ENCODE measurements around the gene GTPBP4. TPM values are rescaled to one million over a fixed set of nuclear protein-coding genes. Genes with fewer than 3 reads are reported as not detected.

GTPBP4 gene
- total and polyA plus RNA-seq, 11 donors, result 13.3 to 52.0 (median 28.8) TPM

- TF ChIP-seq CTCF (IDR thresholded peaks at IDR 0.05) (no peak), POLR2A (IDR thresholded peaks at IDR 0.05) (no peak)
- WGBS, 4 donors, result 24 to 45% (median 34%) methylated on average over 5 of the region's 5 CpGs
- intact Hi-C loops (cut with DNase I), result loop anchor here in 2 of 10 donors (5.0 kb wide), 2 partner anchors 63 to 118 kb away; partner anchors contain the start of genes GTPBP4 (in 1 of the 2) and LARP4B (in 1 of the 2)
Measured at GRCh38 chr10:1050145-1050544, 61.9 kb downstream of the GTPBP4 start.

GRCh38 chr10:1050554-1050953 lies 62.3 kb downstream of the GTPBP4 start:
- Histone ChIP-seq H3K9me3 (no peaks in the 10 kb centered on the region), H3K4me1 (peaks cover 0 to 55% (median 37%) of the 10 kb centered on the region in 12 donors), H3K27me3 (no peaks in the 10 kb centered on the region), H3K27ac (peak overlapping the region in 6 of 12 donors; percentile 96 to 100 (median 98)), H3K4me3 (peak overlapping the region in 7 of 12 donors; percentile 77 to 90 (median 85)), H3K36me3 (peaks cover 0 to 43% (median 29%) of the 10 kb centered on the region in 9 donors)
- DNase-seq (no peak), ATAC-seq (no peak)
- TF ChIP-seq CTCF (IDR thresholded peaks at IDR 0.05), result no peak
- no peak for TF ChIP-seq POLR2A (IDR thresholded peaks at IDR 0.05)
- intact Hi-C loops (cut with DNase I), result loop anchor here in 2 of 10 donors (5.0 kb wide), 2 partner anchors 63 to 118 kb away; partner anchors contain the start of genes GTPBP4 (in 1 of the 2) and LARP4B (in 1 of the 2)
- WGBS, 4 donors, result 70 to 78% (median 71%) methylated on average over 4 of the region's 4 CpGs

More at GRCh38 chr10:1050145-1050544, 61.9 kb downstream of the GTPBP4 start:
- H3K4me3 ChIP-seq, result peak overlapping the region; percentile 52 to 95 (median 82)
- H3K27ac ChIP-seq, result peak overlapping the region in 11 of 12 donors; percentile 95 to 100 (median 98)
- ATAC-seq, result no peak
- DNase-seq, result no peak
- H3K27me3 ChIP-seq, result no peaks in the 10 kb centered on the region
- H3K9me3 ChIP-seq, result no peaks in the 10 kb centered on the region
- H3K4me1 ChIP-seq, result peaks cover 0 to 55% (median 33%) of the 10 kb centered on the region in 12 donors
- H3K36me3 ChIP-seq, result peaks cover 0 to 43% (median 29%) of the 10 kb centered on the region in 9 donors

- intact Hi-C loops (cut with DNase I), result loop anchor here in 4 of 10 donors (5.0 kb wide), 2 partner anchors 67 to 122 kb away; partner anchors contain the start of genes GTPBP4 (in 2 of the 4) and LARP4B (in 2 of the 4)
- Histone ChIP-seq H3K27me3 (no peaks in the 10 kb centered on the region), H3K4me3 (peak overlapping the region in 7 of 12 donors; percentile 79 to 97 (median 93)), H3K36me3 (peaks cover 0 to 49% (median 31%) of the 10 kb centered on the region in 9 donors), H3K27ac (peak overlapping the region in 3 of 12 donors; percentile 0 to 100 (median 98)), H3K9me3 (no peaks in the 10 kb centered on the region), H3K4me1 (peaks cover 0 to 68% (median 43%) of the 10 kb centered on the region in 12 donors)
- TF ChIP-seq CTCF (IDR thresholded peaks at IDR 0.05), result no peak
- TF ChIP-seq POLR2A (IDR thresholded peaks at IDR 0.05), result no peak
- no peak for ATAC-seq
- DNase-seq, result no peak
- 44 to 65% (median 58%) methylated on average over 6 of the region's 6 CpGs for WGBS, 4 donors
Measured at GRCh38 chr10:1054684-1055083, 66.5 kb downstream of the GTPBP4 start.

- peak within 1 kb of the TSS; percentile 96 to 100 (median 98) for H3K27ac ChIP-seq
Measured at GRCh38 chr10:1056326-1057105, 68.3 kb downstream of the GTPBP4 start, which contains the start of gene WDR37. WDR37 (plus strand) TSS chr10:1056385; CDS start chr10:1072156, 15,771 bp downstream.

More at GRCh38 chr10:1056326-1057105, 68.3 kb downstream of the GTPBP4 start, which contains the start of gene WDR37:
- peak; percentile 91 to 97 (median 96) for ATAC-seq
- Histone ChIP-seq H3K4me1 (peaks cover 0 to 68% (median 40%) of the 10 kb centered on the region in 12 donors), H3K27me3 (no peaks in the 10 kb centered on the region), H3K9me3 (no peaks in the 10 kb centered on the region), H3K36me3 (peaks cover 0 to 42% (median 25%) of the 10 kb centered on the region in 9 donors), H3K4me3 (peak within 1 kb of the TSS; percentile 68 to 99 (median 92))
- TF ChIP-seq CTCF (IDR thresholded peaks at IDR 0.05) (no peak), POLR2A (IDR thresholded peaks at IDR 0.05) (peak; percentile 46 to 70)
- peak; percentile 89 to 94 (median 92) for DNase-seq
- WGBS, 4 donors, result 0 to 1% (median 0%) methylated on average over 18 to 87 of the region's 87 CpGs
- intact Hi-C loops (cut with DNase I), result loop anchor here in 2 of 10 donors (5.0 kb wide), 2 partner anchors 69 to 124 kb away; partner anchors contain the start of genes GTPBP4 (in 1 of the 2) and LARP4B (in 1 of the 2)
